ENCODE data around the gene MBLAC1. TPM values are rescaled to one million over a fixed set of nuclear protein-coding genes. Genes with fewer than 3 reads are reported as not detected.

MBLAC1 gene
- total and polyA plus RNA-seq, 2 donors (not counting 1 experiment from before 2014, with no cell fraction given) = 1.6 to 4.5 TPM

GRCh38 chr7:100132126-100132525 is 5.4 kb downstream of the MBLAC1 start:
- Mint-ChIP-seq H3K27ac (no peak overlapping the region), H3K9me3 (ENCODE audit: insufficient read depth) (no peaks in the 10 kb centered on the region), H3K4me3 (no peak overlapping the region), H3K27me3 (no peaks in the 10 kb centered on the region), H3K4me1 (peaks cover 14% of the 10 kb centered on the region)
- Histone ChIP-seq H3K4me2 (replicated peaks; ENCODE audit: low read depth, low read length, poor library complexity, severe bottlenecking) (no peak overlapping the region), H3K27ac (ENCODE audit: low read length in 2 of 2) (no peak overlapping the region), H3K9me3 (ENCODE audit: control extremely low read depth in 1 of 3, control insufficient read depth in 2 of 3, insufficient read depth in 1 of 3, low read length in 2 of 3) (no peaks in the 10 kb centered on the region), H3K4me1 (ENCODE audit: control insufficient read depth in 2 of 2, insufficient read depth in 2 of 2, low read length in 2 of 2) (peaks cover 11 to 19% of the 10 kb centered on the region in 2 donors), H4K20me1 (ENCODE audit: control insufficient read depth, insufficient read depth, low read length, poor library complexity, severe bottlenecking) (no peaks in the 10 kb centered on the region), H2AFZ (ENCODE audit: insufficient read depth, low read depth, low read length, poor library complexity, severe bottlenecking) (no peak overlapping the region), H3K4me3 (ENCODE audit: control extremely low read depth in 1 of 5, extremely low read depth in 1 of 5, insufficient read depth in 1 of 5, low read depth in 2 of 5, low read length in 4 of 5) (no peak overlapping the region), H3K79me2 (ENCODE audit: control insufficient read depth, insufficient read depth, low read length) (no peaks in the 10 kb centered on the region), H3K9ac (ENCODE audit: low read length) (no peak overlapping the region), H3K27me3 (replicated peaks in 1 of 4; ENCODE audit: control extremely low read depth in 1 of 4, control insufficient read depth in 3 of 4, insufficient read depth in 4 of 4, low read length in 3 of 4) (no peaks in the 10 kb centered on the region), H3K36me3 (replicated peaks in 1 of 2; ENCODE audit: control extremely low read depth in 1 of 2, control insufficient read depth in 1 of 2, extremely low read depth in 1 of 2, insufficient read depth in 2 of 2, low read length in 1 of 2) (no peaks in the 10 kb centered on the region)
- POLR2A ChIA-PET = interaction anchor here (0.6 to 1.5 kb wide), 4 partner anchors 17 to 297 kb away, joined by 3 to 11 read pairs (median 6); partner anchors contain the start of genes LAMTOR4, MEPCE, PVRIG and ZCWPW1
- CTCF ChIA-PET = interaction anchor here (0.7 to 6.6 kb wide), 49 partner anchors 8 to 574 kb away, joined by 3 to 66 read pairs (median 5); partner anchors contain the start of genes AP4M1, CNPY4, FBXO24 and GAL3ST4
- TF ChIP-seq CTCF (IDR thresholded peaks at IDR 0.05) (no peak), EZH2 (IDR thresholded peaks at IDR 0.05; ENCODE audit: borderline replicate concordance, insufficient read depth, low read depth, low read length, poor library complexity, severe bottlenecking) (no peak)
- ATAC-seq (ENCODE audit: low read depth) (no peak), DNase-seq (peak; percentile 21)
- intact Hi-C loops (cut with micrococcal nuclease) = loop anchor here (1.0 kb wide), 3 partner anchors 85 to 318 kb away; no protein-coding TSS in a partner anchor
- 83% methylated on average over 3 of the region's 7 CpGs for WGBS (ENCODE audit: insufficient coverage)

- CTCF ChIA-PET = interaction anchor here (0.6 to 6.6 kb wide), 57 partner anchors 9 to 1849 kb away, joined by 3 to 66 read pairs (median 4); partner anchors contain the start of genes AP4M1, CNPY4, FBXO24 and GAL3ST4
- Histone ChIP-seq H3K9ac (ENCODE audit: low read length) (no peak overlapping the region), H3K4me2 (replicated peaks; ENCODE audit: low read depth, low read length, poor library complexity, severe bottlenecking) (no peak overlapping the region), H3K27ac (ENCODE audit: low read length in 2 of 2) (no peak overlapping the region), H3K36me3 (replicated peaks in 1 of 2; ENCODE audit: control extremely low read depth in 1 of 2, control insufficient read depth in 1 of 2, extremely low read depth in 1 of 2, insufficient read depth in 2 of 2, low read length in 1 of 2) (no peaks in the 10 kb centered on the region), H3K4me3 (ENCODE audit: control extremely low read depth in 1 of 5, extremely low read depth in 1 of 5, insufficient read depth in 1 of 5, low read depth in 2 of 5, low read length in 4 of 5) (no peak overlapping the region), H3K4me1 (ENCODE audit: control insufficient read depth in 2 of 2, insufficient read depth in 2 of 2, low read length in 2 of 2) (peaks cover 12 to 20% of the 10 kb centered on the region in 2 donors), H3K9me3 (ENCODE audit: control extremely low read depth in 1 of 3, control insufficient read depth in 2 of 3, insufficient read depth in 1 of 3, low read length in 2 of 3) (no peaks in the 10 kb centered on the region), H2AFZ (ENCODE audit: insufficient read depth, low read depth, low read length, poor library complexity, severe bottlenecking) (peak overlapping the region; percentile 23), H3K79me2 (ENCODE audit: control insufficient read depth, insufficient read depth, low read length) (no peaks in the 10 kb centered on the region), H4K20me1 (ENCODE audit: control insufficient read depth, insufficient read depth, low read length, poor library complexity, severe bottlenecking) (no peaks in the 10 kb centered on the region), H3K27me3 (replicated peaks in 1 of 4; ENCODE audit: control extremely low read depth in 1 of 4, control insufficient read depth in 3 of 4, insufficient read depth in 4 of 4, low read length in 3 of 4) (no peaks in the 10 kb centered on the region)
- POLR2A ChIA-PET = interaction anchor here (0.7 to 1.5 kb wide), 4 partner anchors 16 to 297 kb away, joined by 4 to 11 read pairs (median 6); partner anchors contain the start of genes LAMTOR4, MEPCE, PVRIG and ZCWPW1
- TF ChIP-seq EZH2 (IDR thresholded peaks at IDR 0.05; ENCODE audit: borderline replicate concordance, insufficient read depth, low read depth, low read length, poor library complexity, severe bottlenecking) = no peak
- peak; percentile 90 for TF ChIP-seq CTCF (IDR thresholded peaks at IDR 0.05)
- 29% methylated on average over 2 of the region's 3 CpGs for WGBS (ENCODE audit: insufficient coverage)
- peak overlapping the region; percentile 0 for H3K27ac Mint-ChIP-seq
- H3K9me3 Mint-ChIP-seq (ENCODE audit: insufficient read depth) = no peaks in the 10 kb centered on the region
- intact Hi-C loops (cut with micrococcal nuclease) = loop anchor here (1.0 kb wide), 3 partner anchors 85 to 318 kb away; no protein-coding TSS in a partner anchor
- peak; percentile 80 for ATAC-seq (ENCODE audit: low read depth)
- H3K4me3 Mint-ChIP-seq = no peak overlapping the region
- H3K27me3 Mint-ChIP-seq = no peaks in the 10 kb centered on the region
- peaks cover 15% of the 10 kb centered on the region for H3K4me1 Mint-ChIP-seq
- DNase-seq = peak; percentile 80
Observed at GRCh38 chr7:100132697-100133151, 6.0 kb downstream of the MBLAC1 start.

All from B cell (primary cell).